ENCODE measurements around the gene SSH3.
"Not testable (repeated sequence)": the region's sequence is repeated elsewhere in the genome, so short reads cannot be mapped to it uniquely, and the experiment has no call there.

The SSH3 gene

DNA sequence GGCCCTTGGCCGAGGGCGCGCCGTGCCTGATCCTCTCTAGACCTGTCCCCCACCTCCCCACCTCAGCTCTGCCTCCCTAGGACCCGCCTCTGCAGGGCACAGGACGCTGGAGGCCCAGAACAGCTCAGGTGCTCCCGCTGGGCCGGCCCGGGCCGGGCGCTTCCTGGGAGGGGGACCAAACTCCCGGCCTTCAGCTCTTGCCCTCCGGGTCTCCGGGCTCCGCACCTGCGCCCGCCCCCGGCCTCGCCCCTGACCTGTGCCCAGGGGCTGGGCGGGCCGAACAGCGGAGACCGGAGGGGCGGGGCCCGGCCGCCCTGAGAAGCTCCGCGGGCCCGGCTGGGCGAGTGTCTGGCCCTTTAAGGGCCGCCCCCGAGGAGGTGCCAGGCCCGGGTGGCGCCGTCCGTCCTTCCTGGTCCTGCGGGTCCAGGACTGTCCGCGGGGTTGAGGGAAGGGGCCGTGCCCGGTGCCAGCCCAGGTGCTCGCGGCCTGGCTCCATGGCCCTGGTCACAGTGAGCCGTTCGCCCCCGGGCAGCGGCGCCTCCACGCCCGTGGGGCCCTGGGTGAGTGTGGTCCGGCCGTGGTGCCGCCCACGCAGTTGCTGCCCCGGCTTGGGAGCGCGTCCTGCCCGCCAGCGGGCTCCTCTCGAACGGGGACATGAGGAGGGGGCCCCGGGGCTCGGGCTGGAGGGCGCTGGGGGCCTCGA is at the start of gene SSH3:
Gene SSH3, plus strand, starts transcription at position 399 of the 703 bp plus-strand sequence. Its CDS starts 96 bp downstream, at position 495.
- DNase-seq: no peak

- DNase-seq: no peak
Measured at GRCh38 chr11:67253872-67254624, 49.3 kb upstream of the SSH3 start.

GRCh38 chr11:67254798-67255197 is 48.5 kb upstream of the SSH3 start:
- no peak for DNase-seq

DNA sequence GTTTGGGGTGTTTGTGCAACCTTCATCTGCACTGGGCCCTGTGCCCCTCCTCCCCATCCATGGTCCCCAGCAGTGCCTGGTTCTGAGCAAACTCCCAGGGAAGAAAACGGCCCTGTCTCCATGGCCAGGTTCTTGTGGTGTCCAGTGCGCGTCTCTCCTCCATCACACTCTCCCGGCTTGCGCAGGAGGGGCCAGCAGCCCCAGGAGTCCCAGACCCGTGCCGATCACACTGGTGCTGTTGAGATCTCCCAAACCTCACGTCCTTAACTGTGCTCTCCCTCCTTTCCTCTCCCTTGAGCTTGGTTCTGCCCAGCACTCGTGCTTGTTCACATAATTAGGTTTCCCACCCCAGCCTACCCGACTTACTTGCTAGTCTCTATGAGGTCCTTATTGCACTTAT is 48.0 kb upstream of the SSH3 start:
- no peak for DNase-seq

GRCh38 chr11:67255864-67256263 is 47.5 kb upstream of the SSH3 start:
- no peak for DNase-seq

GRCh38 chr11:67256477-67257135 is 46.7 kb upstream of the SSH3 start:
- no peak for DNase-seq

- DNase-seq: no peak
Measured at GRCh38 chr11:67260406-67260805, 42.9 kb upstream of the SSH3 start.

GRCh38 chr11:67260885-67261639 is 42.3 kb upstream of the SSH3 start:
- DNase-seq: not testable (repeated sequence)

GRCh38 chr11:67261640-67261945 is 41.7 kb upstream of the SSH3 start:
- no peak for DNase-seq

- no peak for DNase-seq
Measured at GRCh38 chr11:67261946-67262681, 41.2 kb upstream of the SSH3 start.

GRCh38 chr11:67262731-67263675 is 40.3 kb upstream of the SSH3 start:
- peak; percentile 42 for DNase-seq

- no peak for DNase-seq
Measured at GRCh38 chr11:67264260-67264659, 39.1 kb upstream of the SSH3 start.

GRCh38 chr11:67264877-67265632 is 38.3 kb upstream of the SSH3 start:
- DNase-seq: no peak

DNA sequence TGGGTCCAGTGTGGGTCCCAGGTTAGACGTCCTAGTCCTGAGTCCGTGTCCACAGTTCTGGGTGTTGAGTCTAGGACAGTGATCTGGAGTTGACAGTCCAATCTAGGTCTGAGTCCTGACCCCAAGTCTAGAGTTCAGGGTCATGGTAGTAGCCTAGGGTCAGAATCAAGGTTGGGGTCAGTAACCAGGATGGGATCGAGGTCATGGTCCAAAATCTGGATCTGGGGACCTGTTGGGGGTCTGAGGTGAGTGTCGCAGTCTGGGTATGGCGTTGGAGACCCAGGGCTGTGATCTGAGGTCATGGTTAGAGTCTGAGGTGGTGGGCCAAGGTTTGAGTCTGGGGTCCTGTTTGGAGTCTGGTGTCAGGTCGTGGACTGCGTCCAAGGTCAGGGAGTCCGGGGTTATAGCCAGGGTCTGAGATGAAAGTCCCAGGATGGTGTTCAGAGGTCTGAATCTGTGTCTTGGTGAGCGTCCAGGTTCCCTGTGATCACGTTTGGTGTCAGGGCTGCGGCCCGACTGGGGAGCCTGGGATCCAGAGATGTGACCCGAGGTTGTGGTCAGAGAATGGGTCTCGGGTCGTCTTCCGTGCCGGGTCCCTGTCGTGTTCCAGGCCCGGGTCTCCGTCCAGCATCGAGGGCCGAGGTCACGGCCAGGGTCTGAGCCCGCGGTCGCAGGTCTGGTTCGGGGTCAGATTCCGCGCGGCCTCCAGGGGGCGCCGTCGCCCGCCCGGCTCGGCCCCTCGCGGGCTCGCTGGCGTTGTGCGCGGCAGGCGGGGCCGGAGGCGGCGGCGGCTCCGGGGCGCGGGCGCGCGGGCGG is 37.5 kb upstream of the SSH3 start:
- DNase-seq: no peak

- DNase-seq: no peak
Measured at GRCh38 chr11:67266449-67267187, 36.7 kb upstream of the SSH3 start, which contains the start of gene GRK2. Gene GRK2 (plus strand): TSS chr11:67266473. CDS start chr11:67266700, 227 bp downstream.

- DNase-seq: no peak
Measured at GRCh38 chr11:67267188-67268080, 35.9 kb upstream of the SSH3 start.

- peak; percentile 89 for DNase-seq
Measured at GRCh38 chr11:67268081-67268961, 35.0 kb upstream of the SSH3 start.

All from SIG-M5 (cell line).